Activated CD4-positive, alpha-beta T cell treated with anti-CD3 and anti-CD28 coated beads, Interleukin-2, amount 10 ng/mL, durations not matched to agents 7 days and 5 days (primary cell): Measurements from ENCODE around the gene PI16. TPM values are rescaled to one million over a fixed set of nuclear protein-coding genes. Genes with fewer than 3 reads are reported as not detected.
A peak's percentile ranks its signal among the peaks of the same experiment; 100 is the strongest.
"Not testable (repeated sequence)": the region's sequence is repeated elsewhere in the genome, so short reads cannot be mapped to it uniquely, and the experiment has no call there.

Experiments
- CTCF ChIA-PET: fragments of 350-600 bp; sonication (Branson Sonifier 250); formaldehyde crosslinking; loops from one replicate; lab custom pipeline; 2021; ENCODE audit warnings: antibody characterized with exemption; lab: Charles Lee
- POLR2A ChIA-PET: fragments of 350-600 bp; sonication (Branson Sonifier 250); formaldehyde crosslinking; loops from one replicate; lab custom pipeline; 2021; ENCODE audit warnings: antibody characterized with exemption; lab: Charles Lee
- DNase-seq: peaks from one replicate; pipeline ENCODE4 v3.0.0-alpha.2; 2020
- H3K27ac Mint-ChIP-seq: one replicate; pipeline ENCODE4 v1.8.0; 2021; ENCODE audit warnings: mild to moderate bottlenecking, moderate library complexity, mixed read lengths
- H3K27me3 Mint-ChIP-seq: one replicate; pipeline ENCODE4 v1.8.0; 2021; ENCODE audit warnings: mixed read lengths
- H3K36me3 Mint-ChIP-seq: one replicate; pipeline ENCODE4 v1.8.0; 2021; ENCODE audit warnings: low read depth, mixed read lengths
- H3K4me1 Mint-ChIP-seq: one replicate; pipeline ENCODE4 v1.8.0; 2021; ENCODE audit warnings: mixed read lengths
- H3K4me3 Mint-ChIP-seq: one replicate; pipeline ENCODE4 v1.8.0; 2021; ENCODE audit warnings: mild to moderate bottlenecking, moderate library complexity, mixed read lengths
- H3K9me3 Mint-ChIP-seq: one replicate; pipeline ENCODE4 v1.8.0; 2021; ENCODE audit warnings: mixed read lengths
- total RNA-seq, 2 experiments: library from RNA; stranded (reverse); gene quantifications; one replicate each; pipeline ENCODE4 v1.2.3, GENCODE V29; 2021

Gene PI16
- total RNA-seq, 2 experiments from 2014 or later: 13.5 to 15.1 TPM

- no peaks in the 10 kb centered on the region for H3K27me3 Mint-ChIP-seq
- H3K36me3 Mint-ChIP-seq: peaks cover 47% of the 10 kb centered on the region
- peak overlapping the region; percentile 32 for H3K27ac Mint-ChIP-seq
- no peak overlapping the region for H3K4me3 Mint-ChIP-seq
- ChIA-PET CTCF (no interaction called here), POLR2A (no interaction called here)
- H3K4me1 Mint-ChIP-seq: peaks cover 37% of the 10 kb centered on the region
- H3K9me3 Mint-ChIP-seq: no peaks in the 10 kb centered on the region
- no peak for DNase-seq
These were observed 25.6 kb downstream of the PI16 start for GRCh38 chr6:36980129-36980528.

GRCh38 chr6:36980876-36981619, 26.5 kb downstream of the PI16 start:
- Mint-ChIP-seq H3K4me3 (no peak overlapping the region), H3K4me1 (peaks cover 37% of the 10 kb centered on the region), H3K9me3 (no peaks in the 10 kb centered on the region), H3K27ac (peak overlapping the region; percentile 32), H3K36me3 (peaks cover 41% of the 10 kb centered on the region), H3K27me3 (no peaks in the 10 kb centered on the region)
- ChIA-PET CTCF (no interaction called here), POLR2A (no interaction called here)
- no peak for DNase-seq

- Mint-ChIP-seq H3K27ac (no peak overlapping the region), H3K9me3 (no peaks in the 10 kb centered on the region), H3K36me3 (peaks cover 20% of the 10 kb centered on the region), H3K4me3 (no peak overlapping the region), H3K4me1 (peaks cover 48% of the 10 kb centered on the region), H3K27me3 (no peaks in the 10 kb centered on the region)
- no peak for DNase-seq
- ChIA-PET CTCF (interaction anchor here (1.0 kb wide), 1 partner anchor 99 kb away, joined by 3 read pairs; no protein-coding TSS in a partner anchor), POLR2A (no interaction called here)
These were observed 29.0 kb downstream of the PI16 start for GRCh38 chr6:36983538-36983937.

- Mint-ChIP-seq H3K4me1 (peaks cover 37% of the 10 kb centered on the region), H3K4me3 (no peak overlapping the region), H3K36me3 (peaks cover 12% of the 10 kb centered on the region), H3K9me3 (no peaks in the 10 kb centered on the region), H3K27me3 (no peaks in the 10 kb centered on the region), H3K27ac (no peak overlapping the region)
- CTCF ChIA-PET: interaction anchor here (1.0 to 1.2 kb wide), 2 partner anchors 99 to 100 kb away, joined by 3 read pairs; partner anchors contain the start of gene C6orf89
- POLR2A ChIA-PET: no interaction called here
- DNase-seq: peak; percentile 59
These were observed 30.3 kb downstream of the PI16 start for GRCh38 chr6:36984581-36985416.

GRCh38 chr6:36985417-36985807, 30.9 kb downstream of the PI16 start:
- no peak overlapping the region for H3K4me3 Mint-ChIP-seq
- no peaks in the 10 kb centered on the region for H3K27me3 Mint-ChIP-seq
- DNase-seq: no peak
- ChIA-PET CTCF (interaction anchor here (0.6 to 1.4 kb wide), 5 partner anchors 9 to 99 kb away, joined by 3 to 7 read pairs (median 3); partner anchors contain the start of gene C6orf89), POLR2A (no interaction called here)
- no peaks in the 10 kb centered on the region for H3K9me3 Mint-ChIP-seq
- peaks cover 31% of the 10 kb centered on the region for H3K4me1 Mint-ChIP-seq
- H3K36me3 Mint-ChIP-seq: peaks cover 10% of the 10 kb centered on the region
- no peak overlapping the region for H3K27ac Mint-ChIP-seq

GRCh38 chr6:36985808-36986703, 31.5 kb downstream of the PI16 start, which contains the start of gene MTCH1:
TSS of gene MTCH1 (minus strand) at chr6:36986196. CDS start at chr6:36986173, 23 bp downstream.
- no peaks in the 10 kb centered on the region for H3K27me3 Mint-ChIP-seq
- peak within 1 kb of the TSS; percentile 92 for H3K4me3 Mint-ChIP-seq
- H3K27ac Mint-ChIP-seq: peak within 1 kb of the TSS; percentile 92
- H3K9me3 Mint-ChIP-seq: no peaks in the 10 kb centered on the region
- POLR2A ChIA-PET: no interaction called here
- DNase-seq: peak; percentile 87
- H3K36me3 Mint-ChIP-seq: peaks cover 7% of the 10 kb centered on the region
- CTCF ChIA-PET: interaction anchor here (0.6 to 1.4 kb wide), 6 partner anchors 9 to 224 kb away, joined by 3 to 7 read pairs (median 3); partner anchors contain the start of gene C6orf89
- peaks cover 26% of the 10 kb centered on the region for H3K4me1 Mint-ChIP-seq

- no peaks in the 10 kb centered on the region for H3K27me3 Mint-ChIP-seq
- H3K36me3 Mint-ChIP-seq: peaks cover 5% of the 10 kb centered on the region
- CTCF ChIA-PET: interaction anchor here (0.6 to 1.4 kb wide), 3 partner anchors 21 to 225 kb away, joined by 3 to 7 read pairs (median 6); no protein-coding TSS in a partner anchor
- H3K9me3 Mint-ChIP-seq: no peaks in the 10 kb centered on the region
- peak; percentile 18 for DNase-seq
- peak overlapping the region; percentile 92 for H3K27ac Mint-ChIP-seq
- peaks cover 21% of the 10 kb centered on the region for H3K4me1 Mint-ChIP-seq
- POLR2A ChIA-PET: no interaction called here
- peak overlapping the region; percentile 92 for H3K4me3 Mint-ChIP-seq
These were observed 32.1 kb downstream of the PI16 start for GRCh38 chr6:36986704-36987047.

- Mint-ChIP-seq H3K27me3 (peaks cover 10% of the 10 kb centered on the region), H3K4me1 (peaks cover 13% of the 10 kb centered on the region), H3K9me3 (no peaks in the 10 kb centered on the region), H3K36me3 (no peaks in the 10 kb centered on the region), H3K4me3 (no peak overlapping the region), H3K27ac (no peak overlapping the region)
- DNase-seq: no peak
- POLR2A ChIA-PET: no interaction called here
- CTCF ChIA-PET: interaction anchor here (0.6 to 2.0 kb wide), 3 partner anchors 12 to 1530 kb away, joined by 3 to 7 read pairs (median 5); no protein-coding TSS in a partner anchor
These were observed 34.7 kb downstream of the PI16 start for GRCh38 chr6:36989264-36989663.

- not testable (repeated sequence) for DNase-seq, H3K36me3 Mint-ChIP-seq, H3K4me3 Mint-ChIP-seq, H3K9me3 Mint-ChIP-seq, H3K27ac Mint-ChIP-seq
- ChIA-PET POLR2A (interaction anchor here (0.6 kb wide), 1 partner anchor 76 kb away, joined by 3 read pairs; no protein-coding TSS in a partner anchor), CTCF (interaction anchor here (0.6 to 2.0 kb wide), 4 partner anchors 11 to 116 kb away, joined by 3 to 5 read pairs (median 4); partner anchors contain the start of gene PPIL1)
- Mint-ChIP-seq H3K27me3 (peaks cover 12% of the 10 kb centered on the region), H3K4me1 (peaks cover 13% of the 10 kb centered on the region)
These were observed 35.9 kb downstream of the PI16 start for GRCh38 chr6:36990401-36990800.

- DNase-seq: no peak
- H3K9me3 Mint-ChIP-seq: no peaks in the 10 kb centered on the region
- no peaks in the 10 kb centered on the region for H3K4me1 Mint-ChIP-seq
- H3K27ac Mint-ChIP-seq: no peak overlapping the region
- H3K27me3 Mint-ChIP-seq: peaks cover 14% of the 10 kb centered on the region
- ChIA-PET CTCF (interaction anchor here (1.7 to 2.7 kb wide), 3 partner anchors 9 to 229 kb away, joined by 3 to 10 read pairs (median 8); no protein-coding TSS in a partner anchor), POLR2A (no interaction called here)
- no peak overlapping the region for H3K4me3 Mint-ChIP-seq
- no peaks in the 10 kb centered on the region for H3K36me3 Mint-ChIP-seq
These were observed 43.5 kb downstream of the PI16 start for GRCh38 chr6:36997811-36998722.

GRCh38 chr6:36998723-36999038, 44.1 kb downstream of the PI16 start:
- no peaks in the 10 kb centered on the region for H3K36me3 Mint-ChIP-seq
- no peak overlapping the region for H3K4me3 Mint-ChIP-seq
- ChIA-PET CTCF (interaction anchor here (1.7 kb wide), 1 partner anchor 230 kb away, joined by 3 read pairs; no protein-coding TSS in a partner anchor), POLR2A (no interaction called here)
- no peak for DNase-seq
- no peak overlapping the region for H3K27ac Mint-ChIP-seq
- no peaks in the 10 kb centered on the region for H3K4me1 Mint-ChIP-seq
- no peaks in the 10 kb centered on the region for H3K9me3 Mint-ChIP-seq
- peaks cover 10% of the 10 kb centered on the region for H3K27me3 Mint-ChIP-seq
